ENCODE data around the gene DHX34. TPM values are rescaled to one million over a fixed set of nuclear protein-coding genes. Genes with fewer than 3 reads are reported as not detected.

Gene DHX34
- total and polyA plus RNA-seq, 2 experiments from 2014 or later, result 10.7 to 17.6 TPM

DNA sequence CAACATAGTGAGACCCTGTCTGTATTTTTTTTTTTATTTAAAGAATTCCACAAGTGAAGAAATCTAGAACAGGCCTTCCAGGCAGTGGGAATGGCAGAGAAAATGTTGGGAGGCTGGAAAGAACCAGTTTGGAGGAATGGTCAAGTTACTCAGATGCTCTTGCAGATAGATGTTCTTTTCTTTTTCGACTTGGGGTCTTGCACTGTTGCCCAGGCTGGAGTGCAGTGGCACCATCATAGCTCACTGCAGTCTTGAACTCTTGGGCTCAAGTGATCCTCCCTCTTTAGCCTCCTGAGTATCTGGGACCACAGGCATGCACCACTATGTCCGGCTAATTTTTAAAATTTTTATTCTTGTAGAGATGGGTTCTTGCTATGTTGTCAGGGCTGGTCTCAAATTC, 38.8 kb upstream of the DHX34 start:
- Histone ChIP-seq H3K4me3 (no peak overlapping the region), H3K27me3 (no peaks in the 10 kb centered on the region), H3K4me2 (no peak overlapping the region), H3K27ac (no peak overlapping the region), H4K20me1 (ENCODE audit: insufficient read depth, poor library complexity, severe bottlenecking) (no peaks in the 10 kb centered on the region), H3K9me2 (replicated peaks; ENCODE audit: insufficient read depth) (no peaks in the 10 kb centered on the region), H2AFZ (no peak overlapping the region), H3K9me3 (ENCODE audit: low read depth) (no peaks in the 10 kb centered on the region), H3K4me1 (ENCODE audit: insufficient read depth) (no peaks in the 10 kb centered on the region), H3K36me3 (replicated peaks; ENCODE audit: insufficient read depth, low read depth) (no peaks in the 10 kb centered on the region), H3K79me2 (no peaks in the 10 kb centered on the region)
- no peak for DNase-seq (ENCODE audit: low spot score)
- WGBS (ENCODE audit: low lambda C conversion rate, missing lambda C conversion rate), result 97% methylated on average over 2 of the region's 2 CpGs
- TF ChIP-seq CTCF (IDR thresholded peaks at IDR 0.05; ENCODE audit: poor library complexity) (no peak), EZH2phosphoT487 (IDR thresholded peaks at IDR 0.05; ENCODE audit: low read depth, severe bottlenecking, unreplicated experiment) (no peak), EZH2 (IDR thresholded peaks at IDR 0.05; ENCODE audit: borderline replicate concordance) (no peak)

DNA sequence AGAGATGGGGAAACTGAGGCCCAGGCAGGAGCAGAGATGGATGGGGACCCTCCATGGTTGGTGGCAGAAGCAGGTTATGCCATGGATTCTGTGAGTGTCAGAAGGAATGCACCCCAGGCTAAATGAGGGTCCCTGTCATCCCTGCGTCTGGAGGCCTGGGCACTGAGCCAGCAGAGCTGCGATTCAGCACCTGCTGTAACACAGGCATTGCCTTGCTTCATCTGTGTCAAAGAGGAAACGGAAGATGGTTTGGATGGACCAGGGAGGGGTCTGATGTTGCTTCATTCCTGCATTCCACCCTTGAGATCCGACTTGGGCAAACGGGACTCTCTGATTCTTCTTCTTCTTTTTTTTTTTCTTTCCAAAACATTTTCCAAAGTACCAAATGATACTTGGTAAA, 38.3 kb upstream of the DHX34 start:
- Histone ChIP-seq H3K9me2 (replicated peaks; ENCODE audit: insufficient read depth) (no peaks in the 10 kb centered on the region), H3K36me3 (replicated peaks; ENCODE audit: insufficient read depth, low read depth) (no peaks in the 10 kb centered on the region), H2AFZ (no peak overlapping the region), H4K20me1 (ENCODE audit: insufficient read depth, poor library complexity, severe bottlenecking) (no peaks in the 10 kb centered on the region), H3K4me2 (no peak overlapping the region), H3K4me1 (ENCODE audit: insufficient read depth) (no peaks in the 10 kb centered on the region), H3K4me3 (no peak overlapping the region), H3K9me3 (ENCODE audit: low read depth) (no peaks in the 10 kb centered on the region), H3K27me3 (no peaks in the 10 kb centered on the region), H3K27ac (no peak overlapping the region), H3K79me2 (no peaks in the 10 kb centered on the region)
- DNase-seq (ENCODE audit: low spot score), result peak; percentile 23
- TF ChIP-seq CTCF (IDR thresholded peaks at IDR 0.05; ENCODE audit: poor library complexity), result no peak
- TF ChIP-seq EZH2 (IDR thresholded peaks at IDR 0.05; ENCODE audit: borderline replicate concordance), result no peak
- no peak for TF ChIP-seq EZH2phosphoT487 (IDR thresholded peaks at IDR 0.05; ENCODE audit: low read depth, severe bottlenecking, unreplicated experiment)
- 59% methylated on average over 5 of the region's 5 CpGs for WGBS (ENCODE audit: low lambda C conversion rate, missing lambda C conversion rate)

DNA sequence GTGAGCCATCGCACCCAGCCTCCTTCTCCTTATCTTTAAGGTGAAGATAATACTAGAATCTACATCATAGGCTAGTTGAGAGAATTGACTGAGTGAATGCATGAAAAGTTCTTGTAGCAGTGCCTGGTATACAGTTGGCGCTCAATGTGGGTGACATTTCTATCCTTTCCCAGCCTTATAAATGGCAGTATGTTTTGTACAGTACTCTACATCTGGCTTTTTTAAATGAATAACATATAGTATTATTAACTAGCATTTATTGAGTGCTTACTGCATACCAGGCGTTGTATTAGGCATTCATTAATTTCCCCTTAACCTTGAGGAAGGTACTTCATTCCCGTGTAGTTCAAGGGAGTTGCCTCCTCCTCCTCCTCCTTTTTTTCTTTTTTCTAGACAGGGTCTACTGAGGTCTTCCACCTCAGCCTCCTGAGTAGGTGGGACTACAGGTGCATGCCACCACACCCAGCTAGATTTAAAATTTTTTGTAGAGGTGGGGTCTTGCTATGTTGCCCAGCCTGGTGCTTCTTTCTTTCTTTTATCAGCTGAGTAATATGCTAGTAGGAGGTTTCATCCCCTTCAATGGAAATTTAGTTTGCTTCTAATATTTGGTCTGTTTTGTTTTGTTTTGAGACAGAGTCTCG, 36.6 kb upstream of the DHX34 start:
- Histone ChIP-seq H3K79me2 (no peaks in the 10 kb centered on the region), H3K27me3 (no peaks in the 10 kb centered on the region), H3K36me3 (replicated peaks; ENCODE audit: insufficient read depth, low read depth) (no peaks in the 10 kb centered on the region), H3K27ac (no peak overlapping the region), H3K4me3 (no peak overlapping the region), H2AFZ (no peak overlapping the region), H3K9me2 (replicated peaks; ENCODE audit: insufficient read depth) (no peaks in the 10 kb centered on the region), H3K4me1 (ENCODE audit: insufficient read depth) (no peaks in the 10 kb centered on the region), H3K9me3 (ENCODE audit: low read depth) (no peaks in the 10 kb centered on the region), H4K20me1 (ENCODE audit: insufficient read depth, poor library complexity, severe bottlenecking) (no peaks in the 10 kb centered on the region), H3K4me2 (no peak overlapping the region)
- DNase-seq (ENCODE audit: low spot score), result no peak
- 95% methylated on average over 5 of the region's 5 CpGs for whole genome bisulfite sequencing (ENCODE audit: low lambda C conversion rate, missing lambda C conversion rate)
- TF ChIP-seq EZH2phosphoT487 (IDR thresholded peaks at IDR 0.05; ENCODE audit: low read depth, severe bottlenecking, unreplicated experiment) (no peak), CTCF (IDR thresholded peaks at IDR 0.05; ENCODE audit: poor library complexity) (no peak), EZH2 (IDR thresholded peaks at IDR 0.05; ENCODE audit: borderline replicate concordance) (no peak)

Data from hepatocyte (in vitro differentiated cells).